Vagina (tissue), 2 donors: ENCODE data around the gene HERC2.

Source experiments
- POLR2A ChIP-seq, 2 donors: fragments of 450-650 bp; IDR thresholded peaks; one replicate each; pipeline ENCODE4 v1.6.1; 2017; ENCODE audit warnings: antibody characterized with exemption in 2 of 2, mild to moderate bottlenecking in 2 of 2, moderate library complexity in 2 of 2
- TF ChIP-seq, protein P1 (sequence below), 3 experiments: fragments of 450-650 bp in 2 of 3; fragments of 200-600 bp in 1 of 3; sonication (generic) in 1 of 3; IDR thresholded peaks; one replicate each; pipeline ENCODE4 v1.5.1; 2017 to 2019; ENCODE audit warnings: antibody characterized with exemption in 3 of 3, mild to moderate bottlenecking in 2 of 3, moderate library complexity in 2 of 3

DNA sequence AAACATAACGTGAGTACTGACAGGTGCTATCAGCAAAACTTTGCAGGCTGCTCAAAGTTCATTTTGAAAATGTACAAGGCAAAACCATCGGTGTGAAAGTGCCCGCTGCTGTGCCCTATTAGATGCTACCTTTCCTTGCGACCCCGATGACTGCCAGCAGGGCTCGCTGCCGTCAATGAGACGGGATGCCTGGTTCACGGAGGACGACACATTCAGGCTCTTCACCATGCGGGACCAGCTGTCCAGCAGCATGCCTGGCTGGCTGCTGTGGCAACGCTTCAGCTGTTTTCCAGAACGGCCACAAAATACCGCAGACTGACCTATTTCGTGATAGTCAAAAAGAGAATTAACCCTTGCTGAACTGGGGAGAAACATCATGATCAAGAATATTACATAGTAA is 130.1 kb downstream of the HERC2 start:
- TF ChIP-seq, protein P1, sequence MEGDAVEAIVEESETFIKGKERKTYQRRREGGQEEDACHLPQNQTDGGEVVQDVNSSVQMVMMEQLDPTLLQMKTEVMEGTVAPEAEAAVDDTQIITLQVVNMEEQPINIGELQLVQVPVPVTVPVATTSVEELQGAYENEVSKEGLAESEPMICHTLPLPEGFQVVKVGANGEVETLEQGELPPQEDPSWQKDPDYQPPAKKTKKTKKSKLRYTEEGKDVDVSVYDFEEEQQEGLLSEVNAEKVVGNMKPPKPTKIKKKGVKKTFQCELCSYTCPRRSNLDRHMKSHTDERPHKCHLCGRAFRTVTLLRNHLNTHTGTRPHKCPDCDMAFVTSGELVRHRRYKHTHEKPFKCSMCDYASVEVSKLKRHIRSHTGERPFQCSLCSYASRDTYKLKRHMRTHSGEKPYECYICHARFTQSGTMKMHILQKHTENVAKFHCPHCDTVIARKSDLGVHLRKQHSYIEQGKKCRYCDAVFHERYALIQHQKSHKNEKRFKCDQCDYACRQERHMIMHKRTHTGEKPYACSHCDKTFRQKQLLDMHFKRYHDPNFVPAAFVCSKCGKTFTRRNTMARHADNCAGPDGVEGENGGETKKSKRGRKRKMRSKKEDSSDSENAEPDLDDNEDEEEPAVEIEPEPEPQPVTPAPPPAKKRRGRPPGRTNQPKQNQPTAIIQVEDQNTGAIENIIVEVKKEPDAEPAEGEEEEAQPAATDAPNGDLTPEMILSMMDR (IDR thresholded peaks at IDR 0.05), result no peak
- no peak for TF ChIP-seq POLR2A (IDR thresholded peaks at IDR 0.05)
